Adrenal gland (tissue), 12 donors: Measurements from ENCODE around the gene NFATC2IP. TPM values are rescaled to one million over a fixed set of nuclear protein-coding genes. Genes with fewer than 3 reads are reported as not detected.

Experiments used
- DNase-seq, 7 donors: peaks; one replicate each; pipeline ENCODE4 v3.0.0-alpha.2; 2019 to 2020
- H3K27ac ChIP-seq, 5 donors: fragments of 200-600 bp; sonication (generic) in 4 of 5; 1 replicate in 3 of 5; 2 replicates in 2 of 5; pipeline versions ENCODE4 v1.5.1 to v1.8.0; 2016 to 2020; ENCODE audit warnings: mild to moderate bottlenecking in 1 of 5
- H3K27me3 ChIP-seq: fragments of 200-600 bp; 2 replicates; pipeline ENCODE4 v1.8.0; 2021
- H3K36me3 ChIP-seq, 2 donors: fragments of 200-600 bp; replicated peaks in 1 of 2; 1 replicate in 1 of 2; 2 replicates in 1 of 2; pipeline versions ENCODE4 v1.5.1 to v1.8.0; 2018 to 2022
- H3K4me1 ChIP-seq, 2 donors: fragments of 200-600 bp; replicated peaks in 1 of 2; 1 replicate in 1 of 2; 2 replicates in 1 of 2; pipeline versions ENCODE4 v1.5.1 to v1.8.0; 2018 to 2021
- H3K4me3 ChIP-seq, 4 donors: fragments of 200-600 bp; sonication (generic) in 3 of 4; one replicate each; pipeline ENCODE4 v1.5.1; 2016 to 2018
- H3K9me3 ChIP-seq, 3 donors: fragments of 200-600 bp; sonication (generic) in 1 of 3; replicated peaks in 1 of 3; 1 replicate in 2 of 3; 2 replicates in 1 of 3; pipeline versions ENCODE4 v1.5.1 to v1.8.0; 2016 to 2021
- POLR2A ChIP-seq, 2 donors: fragments of 450-650 bp; IDR thresholded peaks; one replicate each; pipeline ENCODE4 v1.6.1; 2017; ENCODE audit warnings: antibody characterized with exemption in 2 of 2, mild to moderate bottlenecking in 2 of 2, moderate library complexity in 1 of 2
- WGBS, 4 donors: extraction: QIAGEN DNeasy Blood & Tissue Kit in 2 of 4; methylation state at CpG; one replicate each; pipeline versions ENCODE4 v1.1.5 to v1.1.7; 2013 to 2017; 5-methylcytosine and 5-hydroxymethylcytosine counted together
- intact Hi-C, 2 donors: fragments of 100-400 bp; cut with DNase I; formaldehyde crosslinking; loops; one replicate each; pipeline versions ENCODE4 v1.14.1 to v1.15.0; 2022 to 2023
- polyA plus RNA-seq, 3 donors: library from polyadenylated mRNA; stranded (reverse); fragments of 200-250 nt in 2 of 3; fragments of 350-450 nt in 1 of 3; fragmentation: Illumina TruSeq in 1 of 3; extraction: RNeasy Lipid Tissue Mini Kit (QIAGEN cat#74804) in 1 of 3; gene quantifications; one replicate each; pipeline ENCODE4 v1.2.3, GENCODE V29; 2013 to 2014
- total RNA-seq, 9 donors: library from RNA; depleted of rRNA in 4 of 9; stranded (reverse); fragments of >200 nt in 4 of 9; fragments of 120-200 nt in 1 of 9; fragmentation: NEBNext Ultra II Directional in 1 of 9; extraction: Animal tissue kit (Norgen Biotek cat#: 25700) in 1 of 9; gene quantifications; one replicate each; pipeline versions ENCODE4 v1.1.0 to v1.2.4, GENCODE V29; 2013 to 2023
- TF ChIP-seq, protein P1 (sequence below), 6 experiments: fragments of 450-650 bp in 4 of 6; fragments of 200-600 bp in 2 of 6; sonication (generic) in 1 of 6; IDR thresholded peaks; 1 replicate in 5 of 6; 2 replicates in 1 of 6; pipeline versions ENCODE4 v1.5.1 to v1.8.0; 2016 to 2021; ENCODE audit warnings: antibody characterized with exemption in 6 of 6, mild to moderate bottlenecking in 2 of 6, moderate library complexity in 1 of 6
- donor health status: healthy with polysubstance abuse.
- donor health status: Bipolar disorder and iron deficiency.
- donor health status: DM: yes; HTN: yes; CAD: no.
- donor health status: DM: no; HTN: no; CAD: no.
- donor health status: DM: no; HTN: no; CAD: no.
- donor health status: DM: yes; HTN: yes; CAD: no.

Gene NFATC2IP
- total and polyA plus RNA-seq, 12 donors, result 7.7 to 25.2 (median 17.1) TPM

DNA sequence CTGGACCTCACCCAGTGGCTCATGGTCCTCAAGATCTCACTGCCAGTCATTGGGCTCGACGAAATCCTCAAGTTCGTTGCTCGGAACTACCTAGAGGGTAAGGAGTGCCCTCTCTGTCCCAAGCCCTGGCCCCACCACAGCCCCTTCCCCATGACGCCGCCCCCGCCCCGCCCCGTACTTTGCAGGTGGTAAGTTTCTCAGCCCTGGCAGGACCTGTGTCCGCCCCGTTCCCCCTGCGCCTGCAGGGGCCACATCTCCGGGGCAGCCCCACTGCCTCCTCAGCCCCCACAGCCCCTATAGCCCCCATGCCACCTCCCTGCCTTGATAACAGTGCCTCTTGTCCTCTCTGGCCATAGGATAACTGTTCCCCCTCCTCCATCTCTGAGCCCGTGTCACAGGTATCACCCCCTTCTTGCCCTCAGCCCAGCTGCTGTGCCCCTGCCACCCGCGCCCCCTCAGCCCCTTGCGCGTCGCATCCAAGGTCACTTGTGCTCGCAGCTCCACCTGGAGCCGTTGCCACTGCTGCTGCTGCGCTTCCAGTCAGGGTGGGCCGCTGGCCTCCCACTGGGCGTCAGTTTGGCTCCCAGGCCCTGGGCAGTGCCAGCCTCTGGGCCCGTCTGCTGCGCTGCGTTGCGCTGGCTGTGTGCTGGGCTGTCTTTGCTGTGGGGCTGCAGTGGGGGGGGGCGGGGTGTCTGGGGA lies 47.2 kb upstream of the NFATC2IP start:
- WGBS, 4 donors, result 78 to 88% (median 78%) methylated on average over 16 to 29 of the region's 29 CpGs
- Histone ChIP-seq H3K27ac (no peak overlapping the region), H3K4me1 (no peaks in the 10 kb centered on the region), H3K9me3 (no peaks in the 10 kb centered on the region), H3K36me3 (peaks cover 0 to 22% of the 10 kb centered on the region in 2 donors), H3K27me3 (no peaks in the 10 kb centered on the region), H3K4me3 (no peak overlapping the region)
- no peak for TF ChIP-seq POLR2A (IDR thresholded peaks at IDR 0.05)
- TF ChIP-seq, protein P1, sequence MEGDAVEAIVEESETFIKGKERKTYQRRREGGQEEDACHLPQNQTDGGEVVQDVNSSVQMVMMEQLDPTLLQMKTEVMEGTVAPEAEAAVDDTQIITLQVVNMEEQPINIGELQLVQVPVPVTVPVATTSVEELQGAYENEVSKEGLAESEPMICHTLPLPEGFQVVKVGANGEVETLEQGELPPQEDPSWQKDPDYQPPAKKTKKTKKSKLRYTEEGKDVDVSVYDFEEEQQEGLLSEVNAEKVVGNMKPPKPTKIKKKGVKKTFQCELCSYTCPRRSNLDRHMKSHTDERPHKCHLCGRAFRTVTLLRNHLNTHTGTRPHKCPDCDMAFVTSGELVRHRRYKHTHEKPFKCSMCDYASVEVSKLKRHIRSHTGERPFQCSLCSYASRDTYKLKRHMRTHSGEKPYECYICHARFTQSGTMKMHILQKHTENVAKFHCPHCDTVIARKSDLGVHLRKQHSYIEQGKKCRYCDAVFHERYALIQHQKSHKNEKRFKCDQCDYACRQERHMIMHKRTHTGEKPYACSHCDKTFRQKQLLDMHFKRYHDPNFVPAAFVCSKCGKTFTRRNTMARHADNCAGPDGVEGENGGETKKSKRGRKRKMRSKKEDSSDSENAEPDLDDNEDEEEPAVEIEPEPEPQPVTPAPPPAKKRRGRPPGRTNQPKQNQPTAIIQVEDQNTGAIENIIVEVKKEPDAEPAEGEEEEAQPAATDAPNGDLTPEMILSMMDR (IDR thresholded peaks at IDR 0.05), result no peak
- DNase-seq, result no peak
- intact Hi-C loops, result no loop called here

DNA sequence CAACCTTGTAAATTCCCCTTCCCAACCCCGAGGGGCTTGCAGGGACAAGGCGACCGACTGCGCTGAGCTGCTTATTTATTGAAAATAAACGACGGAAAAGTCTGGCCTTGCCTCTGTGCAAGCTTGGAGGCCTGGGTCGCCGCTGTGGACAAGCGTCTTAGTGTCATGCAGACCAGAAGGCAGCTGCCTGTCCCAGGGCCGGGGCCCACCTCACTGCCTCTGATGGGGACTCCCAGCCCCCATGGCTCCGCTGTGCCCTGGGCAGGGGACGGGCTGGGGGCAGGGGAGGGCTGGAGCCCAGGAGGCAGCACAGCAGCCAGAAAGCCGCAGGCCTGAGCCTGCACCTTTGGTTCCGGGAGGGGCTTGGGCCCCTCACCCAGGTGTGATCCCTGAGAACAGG lies 46.4 kb upstream of the NFATC2IP start:
- peaks cover 0 to 29% of the 10 kb centered on the region in 2 donors for H3K36me3 ChIP-seq
- no peak for TF ChIP-seq POLR2A (IDR thresholded peaks at IDR 0.05)
- TF ChIP-seq, protein P1 (IDR thresholded peaks at IDR 0.05), result no peak

DNA sequence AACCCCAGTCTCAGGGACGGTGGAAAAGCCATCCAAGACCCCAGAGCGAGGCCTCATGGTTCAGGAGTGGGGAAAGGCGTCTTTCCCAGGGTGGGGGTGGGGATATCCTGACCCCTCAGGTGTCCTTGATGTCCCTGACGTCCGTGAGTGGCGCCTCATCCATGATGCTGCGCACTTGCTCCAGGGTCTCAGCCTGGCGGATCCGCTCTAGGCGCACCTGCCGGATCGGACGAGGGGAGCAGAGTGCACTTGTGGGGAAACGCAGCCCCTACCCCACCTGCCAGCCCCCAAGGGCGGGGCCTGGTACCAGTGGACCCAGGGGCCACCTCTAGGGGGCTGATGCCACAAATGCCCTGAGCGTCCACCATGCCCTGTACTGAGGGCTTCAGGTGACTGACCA lies 45.9 kb upstream of the NFATC2IP start:
- H3K4me1 ChIP-seq, result no peaks in the 10 kb centered on the region
- DNase-seq, result no peak
- intact Hi-C loops, result no loop called here
- H3K27ac ChIP-seq, result no peak overlapping the region
- no peak overlapping the region for H3K4me3 ChIP-seq
- no peaks in the 10 kb centered on the region for H3K27me3 ChIP-seq
- H3K36me3 ChIP-seq, result peaks cover 0 to 29% of the 10 kb centered on the region in 2 donors
- 83 to 94% (median 91%) methylated on average over 4 to 16 of the region's 16 CpGs; no CpG with 5 or more reads in 1 of the 4 donors for WGBS, 4 donors
- TF ChIP-seq, protein P1 (IDR thresholded peaks at IDR 0.05), result no peak
- TF ChIP-seq POLR2A (IDR thresholded peaks at IDR 0.05), result no peak
- H3K9me3 ChIP-seq, result no peaks in the 10 kb centered on the region

More for the DNA sequence above, 46.4 kb upstream of the NFATC2IP start:
- intact Hi-C loops, result no loop called here
- no peak overlapping the region for H3K27ac ChIP-seq
- no peaks in the 10 kb centered on the region for H3K27me3 ChIP-seq
- H3K9me3 ChIP-seq, result no peaks in the 10 kb centered on the region
- no peak overlapping the region for H3K4me3 ChIP-seq
- 81 to 88% (median 87%) methylated on average over 4 to 14 of the region's 14 CpGs for WGBS, 4 donors
- no peaks in the 10 kb centered on the region for H3K4me1 ChIP-seq
- no peak for DNase-seq

DNA sequence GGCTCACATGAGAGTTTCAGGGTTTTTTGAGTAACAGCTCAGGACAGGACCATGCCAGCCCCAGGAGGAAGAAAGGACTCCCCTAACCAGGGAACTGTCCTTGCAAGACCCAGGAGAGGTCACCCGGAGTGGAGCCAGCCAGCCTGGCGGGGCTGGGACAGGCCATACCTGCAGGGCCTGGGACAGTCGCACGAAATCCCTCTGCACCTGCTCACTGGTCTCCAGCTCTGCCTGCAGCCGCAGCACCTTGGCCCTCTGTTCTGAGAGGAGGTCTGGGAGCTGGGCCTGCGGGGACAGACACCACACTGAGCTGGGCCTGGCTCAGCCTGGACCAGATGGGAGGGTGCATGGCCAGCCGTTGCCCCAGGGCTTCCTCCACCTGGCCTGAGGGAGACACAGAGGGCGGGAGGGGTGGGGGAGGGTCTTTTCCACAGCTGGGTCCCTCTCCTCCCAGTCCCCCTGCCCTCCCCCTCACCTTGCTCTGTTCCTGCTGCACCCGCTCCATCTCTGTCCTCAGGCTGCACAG lies 45.4 kb upstream of the NFATC2IP start:
- intact Hi-C loops, result no loop called here
- WGBS, 4 donors, result 87 to 95% (median 89%) methylated on average over 3 to 9 of the region's 9 CpGs
- peaks cover 0 to 29% of the 10 kb centered on the region in 2 donors for H3K36me3 ChIP-seq

More for the DNA sequence above, 45.4 kb upstream of the NFATC2IP start:
- H3K4me3 ChIP-seq, result no peak overlapping the region
- H3K4me1 ChIP-seq, result no peaks in the 10 kb centered on the region
- H3K9me3 ChIP-seq, result no peaks in the 10 kb centered on the region
- TF ChIP-seq POLR2A (IDR thresholded peaks at IDR 0.05), result no peak
- TF ChIP-seq, protein P1 (IDR thresholded peaks at IDR 0.05), result no peak
- no peak overlapping the region for H3K27ac ChIP-seq
- no peaks in the 10 kb centered on the region for H3K27me3 ChIP-seq
- no peak for DNase-seq
